Naive thymus-derived CD4-positive, alpha-beta T cell (primary cell): ENCODE data around the gene PCSK9. TPM values are rescaled to one million over a fixed set of nuclear protein-coding genes. Genes with fewer than 3 reads are reported as not detected.

Source experiments
- ATAC-seq: fragments of 150-1000 bp; cut with Tn5 transposase; 2 replicates; pipeline ENCODE4 v1.10.0; 2021; ENCODE audit warnings: mild to moderate bottlenecking, moderate library complexity
- CTCF ChIA-PET: fragments of 350-600 bp; sonication (Branson Sonifier 250); formaldehyde crosslinking; loops from one replicate; lab custom pipeline; 2021; ENCODE audit warnings: antibody characterized with exemption; lab: Charles Lee
- POLR2A ChIA-PET: fragments of 350-600 bp; sonication (Branson Sonifier 250); formaldehyde crosslinking; loops from one replicate; lab custom pipeline; 2021; ENCODE audit warnings: antibody characterized with exemption, inconsistent platforms; lab: Charles Lee
- DNase-seq, 9 donors: peaks; one replicate each; pipeline versions ENCODE4 v3.0.0 to v3.0.0-alpha.2; 2020 to 2022; ENCODE audit warnings: mixed read lengths in 1 of 9
- H3K27ac ChIP-seq: one replicate; pipeline ENCODE4 v1.7.0; 2013; ENCODE audit warnings: mild to moderate bottlenecking, low read depth, low read length, moderate library complexity
- H3K27me3 ChIP-seq, 2 donors: one replicate each; pipeline ENCODE4 v1.7.0; 2013; ENCODE audit warnings: low read length in 2 of 2, mild to moderate bottlenecking in 2 of 2, moderate library complexity in 2 of 2; ENCODE audit not compliant: control insufficient read depth in 2 of 2, insufficient read depth in 2 of 2
- H3K36me3 ChIP-seq, 3 experiments: 1 replicate in 2 of 3; 2 replicates in 1 of 3; pipeline ENCODE4 v1.7.0; 2013; ENCODE audit warnings: low read length in 3 of 3, mild to moderate bottlenecking in 3 of 3, moderate library complexity in 1 of 3; ENCODE audit not compliant: insufficient read depth in 3 of 3, control insufficient read depth in 2 of 3
- H3K4me1 ChIP-seq, 2 donors: one replicate each; pipeline ENCODE4 v1.7.0; 2013; ENCODE audit warnings: low read length in 2 of 2, mild to moderate bottlenecking in 2 of 2, moderate library complexity in 1 of 2; ENCODE audit not compliant: control insufficient read depth in 2 of 2, insufficient read depth in 2 of 2
- H3K4me3 ChIP-seq: 2 replicates; pipeline ENCODE4 v1.7.0; 2013; ENCODE audit warnings: mild to moderate bottlenecking, low read length
- H3K9me3 ChIP-seq, 3 experiments: 1 replicate in 2 of 3; 2 replicates in 1 of 3; pipeline ENCODE4 v1.7.0; 2013; ENCODE audit warnings: low read length in 3 of 3; ENCODE audit not compliant: control insufficient read depth in 2 of 3
- H3K27ac Mint-ChIP-seq, 9 donors: one replicate each; pipeline ENCODE4 v1.8.0; 2020 to 2022; ENCODE audit warnings: mixed read lengths in 9 of 9, mild to moderate bottlenecking in 8 of 9, moderate library complexity in 5 of 9, inconsistent platforms in 2 of 9
- H3K27me3 Mint-ChIP-seq, 5 donors: one replicate each; pipeline ENCODE4 v1.8.0; 2021 to 2022; ENCODE audit warnings: mixed read lengths in 5 of 5, mild to moderate bottlenecking in 1 of 5
- H3K36me3 Mint-ChIP-seq, 5 donors: one replicate each; pipeline ENCODE4 v1.8.0; 2020 to 2022; ENCODE audit warnings: mixed read lengths in 5 of 5, mild to moderate bottlenecking in 3 of 5, inconsistent platforms in 1 of 5
- H3K4me1 Mint-ChIP-seq, 7 donors: one replicate each; pipeline ENCODE4 v1.8.0; 2020 to 2022; ENCODE audit warnings: mixed read lengths in 7 of 7, mild to moderate bottlenecking in 3 of 7, inconsistent platforms in 1 of 7
- H3K4me3 Mint-ChIP-seq, 10 donors: one replicate each; pipeline ENCODE4 v1.8.0; 2020 to 2022; ENCODE audit warnings: mild to moderate bottlenecking in 10 of 10, mixed read lengths in 10 of 10, moderate library complexity in 6 of 10, inconsistent platforms in 2 of 10
- H3K9me3 Mint-ChIP-seq, 11 donors: one replicate each; pipeline ENCODE4 v1.8.0; 2020 to 2022; ENCODE audit warnings: mixed read lengths in 11 of 11, mild to moderate bottlenecking in 4 of 11, inconsistent platforms in 1 of 11, moderate library complexity in 1 of 11
- intact Hi-C, 2 donors: fragments of 100-400 bp; cut with micrococcal nuclease; formaldehyde crosslinking; loops; one replicate each; pipeline ENCODE4 v1.15.1; 2023
- polyA plus RNA-seq, 2 donors: library from polyadenylated mRNA; unstranded; fragments of 300-500 nt; fragmentation: Illumina TruSeq; gene quantifications; one replicate each; pipeline ENCODE4 v1.2.3, GENCODE V29; 2021
- total RNA-seq, 6 experiments: library from RNA in 5 of 6; stranded (reverse) in 5 of 6; gene quantifications; 1 replicate in 5 of 6; 2 replicates in 1 of 6; pipeline ENCODE4 v1.2.3 and lab custom pipeline; 2021 to 2026

PCSK9 gene
- total and polyA plus RNA-seq, 7 experiments from 2014 or later = not detected

- CTCF ChIA-PET = no interaction called here
- Mint-ChIP-seq H3K36me3 (no peaks in the 10 kb centered on the region), H3K4me3 (no peak overlapping the region), H3K9me3 (no peaks in the 10 kb centered on the region), H3K27me3 (peaks cover 0 to 3% (median 0%) of the 10 kb centered on the region in 5 donors), H3K4me1 (no peaks in the 10 kb centered on the region), H3K27ac (no peak overlapping the region)
- Histone ChIP-seq H3K36me3 (no peaks in the 10 kb centered on the region), H3K4me3 (no peak overlapping the region), H3K27ac (no peak overlapping the region), H3K4me1 (no peaks in the 10 kb centered on the region), H3K27me3 (no peaks in the 10 kb centered on the region), H3K9me3 (no peaks in the 10 kb centered on the region)
- POLR2A ChIA-PET = no interaction called here
- DNase-seq (no peak), ATAC-seq (no peak)
- intact Hi-C loops = no loop called here
Observed at GRCh38 chr1:55048453-55049270, 9.3 kb downstream of the PCSK9 start.

- no peak for DNase-seq
- intact Hi-C loops = no loop called here
- peaks cover 0 to 3% (median 0%) of the 10 kb centered on the region in 5 donors for H3K27me3 Mint-ChIP-seq
- no peak for ATAC-seq
- no peaks in the 10 kb centered on the region for H3K27me3 ChIP-seq
- ChIA-PET POLR2A (no interaction called here), CTCF (no interaction called here)
- no peaks in the 10 kb centered on the region for H3K9me3 Mint-ChIP-seq
- H3K27ac Mint-ChIP-seq = no peak overlapping the region
- no peaks in the 10 kb centered on the region for H3K9me3 ChIP-seq
- H3K36me3 ChIP-seq = no peaks in the 10 kb centered on the region
- no peak overlapping the region for H3K4me3 Mint-ChIP-seq
- no peaks in the 10 kb centered on the region for H3K4me1 Mint-ChIP-seq
- no peak overlapping the region for H3K4me3 ChIP-seq
- no peaks in the 10 kb centered on the region for H3K4me1 ChIP-seq
- H3K36me3 Mint-ChIP-seq = no peaks in the 10 kb centered on the region
- H3K27ac ChIP-seq = no peak overlapping the region
Observed at GRCh38 chr1:55049271-55049913, 10.0 kb downstream of the PCSK9 start.

GRCh38 chr1:55049914-55050278 is 10.5 kb downstream of the PCSK9 start:
- POLR2A ChIA-PET = no interaction called here
- H3K4me1 Mint-ChIP-seq = no peaks in the 10 kb centered on the region
- H3K27ac ChIP-seq = no peak overlapping the region
- H3K9me3 Mint-ChIP-seq = no peaks in the 10 kb centered on the region
- H3K4me1 ChIP-seq = no peaks in the 10 kb centered on the region
- no peak overlapping the region for H3K4me3 Mint-ChIP-seq
- DNase-seq (no peak), ATAC-seq (no peak)
- peaks cover 0 to 3% (median 0%) of the 10 kb centered on the region in 5 donors for H3K27me3 Mint-ChIP-seq
- no peak overlapping the region for H3K4me3 ChIP-seq
- no peaks in the 10 kb centered on the region for H3K9me3 ChIP-seq
- H3K27me3 ChIP-seq = no peaks in the 10 kb centered on the region
- CTCF ChIA-PET = no interaction called here
- no peaks in the 10 kb centered on the region for H3K36me3 ChIP-seq
- no peak overlapping the region for H3K27ac Mint-ChIP-seq
- no peaks in the 10 kb centered on the region for H3K36me3 Mint-ChIP-seq
- intact Hi-C loops = no loop called here

GRCh38 chr1:55050283-55050682 is 10.9 kb downstream of the PCSK9 start:
- Histone ChIP-seq H3K36me3 (no peaks in the 10 kb centered on the region), H3K27ac (no peak overlapping the region), H3K4me3 (no peak overlapping the region), H3K4me1 (no peaks in the 10 kb centered on the region), H3K27me3 (no peaks in the 10 kb centered on the region), H3K9me3 (no peaks in the 10 kb centered on the region)
- DNase-seq (no peak), ATAC-seq (no peak)
- ChIA-PET CTCF (no interaction called here), POLR2A (no interaction called here)
- H3K9me3 Mint-ChIP-seq = no peaks in the 10 kb centered on the region
- no peak overlapping the region for H3K27ac Mint-ChIP-seq
- intact Hi-C loops = no loop called here
- H3K4me3 Mint-ChIP-seq = no peak overlapping the region
- H3K27me3 Mint-ChIP-seq = peaks cover 0 to 3% (median 0%) of the 10 kb centered on the region in 5 donors
- H3K36me3 Mint-ChIP-seq = no peaks in the 10 kb centered on the region
- no peaks in the 10 kb centered on the region for H3K4me1 Mint-ChIP-seq

GRCh38 chr1:55051169-55051568 is 11.8 kb downstream of the PCSK9 start:
- H3K27me3 ChIP-seq = no peaks in the 10 kb centered on the region
- Mint-ChIP-seq H3K4me3 (no peak overlapping the region), H3K4me1 (no peaks in the 10 kb centered on the region), H3K36me3 (no peaks in the 10 kb centered on the region), H3K27me3 (peaks cover 0 to 3% (median 0%) of the 10 kb centered on the region in 5 donors), H3K9me3 (no peaks in the 10 kb centered on the region), H3K27ac (no peak overlapping the region)
- intact Hi-C loops = no loop called here
- CTCF ChIA-PET = no interaction called here
- no peak overlapping the region for H3K4me3 ChIP-seq
- no peaks in the 10 kb centered on the region for H3K4me1 ChIP-seq
- DNase-seq (no peak), ATAC-seq (no peak)
- no peaks in the 10 kb centered on the region for H3K9me3 ChIP-seq
- no peaks in the 10 kb centered on the region for H3K36me3 ChIP-seq
- H3K27ac ChIP-seq = no peak overlapping the region
- POLR2A ChIA-PET = no interaction called here

GRCh38 chr1:55051621-55052020 is 12.3 kb downstream of the PCSK9 start:
- no peaks in the 10 kb centered on the region for H3K9me3 Mint-ChIP-seq
- no peak overlapping the region for H3K4me3 Mint-ChIP-seq
- Histone ChIP-seq H3K9me3 (no peaks in the 10 kb centered on the region), H3K4me1 (no peaks in the 10 kb centered on the region), H3K4me3 (no peak overlapping the region), H3K27ac (no peak overlapping the region), H3K36me3 (no peaks in the 10 kb centered on the region), H3K27me3 (no peaks in the 10 kb centered on the region)
- no peaks in the 10 kb centered on the region for H3K36me3 Mint-ChIP-seq
- intact Hi-C loops = no loop called here
- CTCF ChIA-PET = no interaction called here
- ATAC-seq = no peak
- no peak overlapping the region for H3K27ac Mint-ChIP-seq
- peaks cover 0 to 2% (median 0%) of the 10 kb centered on the region in 5 donors for H3K27me3 Mint-ChIP-seq
- POLR2A ChIA-PET = no interaction called here
- no peak for DNase-seq
- H3K4me1 Mint-ChIP-seq = no peaks in the 10 kb centered on the region
